ENCODE data around the gene SLC49A3.

DNA sequence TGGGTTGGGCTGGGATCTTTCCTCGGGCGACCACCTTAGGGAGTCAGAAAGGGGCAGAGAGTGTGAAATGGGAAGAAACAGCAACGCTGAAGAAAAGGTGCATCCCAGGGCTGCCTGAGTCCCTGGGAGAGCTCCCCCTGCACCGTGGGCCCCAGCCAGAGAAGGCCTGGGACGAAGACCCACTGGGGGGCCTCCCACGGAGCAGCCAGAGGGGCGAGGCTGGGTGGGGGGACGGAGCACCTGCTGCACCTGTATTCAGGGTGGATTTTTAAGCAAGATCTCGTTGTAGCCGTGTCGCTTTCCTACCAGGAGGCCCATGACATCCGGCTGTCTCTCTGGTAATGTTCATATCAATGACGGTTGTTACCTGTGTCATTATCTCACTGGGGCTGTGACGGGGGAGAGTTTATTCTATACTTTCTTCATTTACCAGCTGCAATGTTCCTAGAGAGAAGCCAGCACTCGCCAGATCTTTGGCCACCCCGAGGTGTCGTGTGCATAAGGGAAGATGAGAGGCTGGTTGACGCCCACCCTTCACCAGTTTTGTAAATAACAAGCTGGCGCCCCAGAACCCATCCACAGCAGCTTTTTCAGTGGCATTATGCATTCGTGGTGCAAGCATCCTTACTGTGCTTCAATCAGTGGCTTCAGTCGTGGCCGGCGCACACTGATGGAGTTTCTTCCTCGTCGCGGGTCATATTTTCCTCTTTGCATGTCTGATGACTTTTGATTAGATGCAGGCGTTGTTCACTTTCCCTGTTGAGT is 11.0 kb upstream of the SLC49A3 start:
- TF ChIP-seq CTCF (conservative IDR thresholded peaks at IDR 0.05 in 1 of 2, IDR thresholded peaks at IDR 0.05 in 1 of 2; ENCODE audit: extremely low read depth in 1 of 2, insufficient read depth in 1 of 2, low read depth in 1 of 2, low read length in 2 of 2), result no peak
- TF ChIP-seq EZH2 (IDR thresholded peaks at IDR 0.05; ENCODE audit: borderline replicate concordance, low read length), result no peak

Measured in mammary epithelial cell (primary cell).